Vagina (tissue), 2 donors: ENCODE measurements around the gene ADARB2. TPM values are rescaled to one million over a fixed set of nuclear protein-coding genes. Genes with fewer than 3 reads are reported as not detected.
"Not testable (repeated sequence)": the region's sequence is repeated elsewhere in the genome, so short reads cannot be mapped to it uniquely, and the experiment has no call there.

ENCODE experiments used
- DNase-seq, 2 donors: peaks; one replicate each; pipeline ENCODE4 v3.0.0-alpha.2; 2017; ENCODE audit errors: extremely low spot score in 2 of 2
- H3K27ac ChIP-seq: fragments of 200-600 bp; sonication (generic); one replicate; pipeline ENCODE4 v1.5.1; 2019
- H3K27me3 ChIP-seq: fragments of 200-600 bp; sonication (generic); one replicate; pipeline ENCODE4 v1.5.1; 2019
- H3K36me3 ChIP-seq, 2 donors: fragments of 200-600 bp; sonication (generic); one replicate each; pipeline ENCODE4 v1.5.1; 2017 to 2019
- H3K4me1 ChIP-seq: fragments of 200-600 bp; sonication (generic); one replicate; pipeline ENCODE4 v1.5.1; 2019
- H3K4me3 ChIP-seq, 2 donors: fragments of 200-600 bp; sonication (generic); 1 replicate in 1 of 2; 2 replicates in 1 of 2; pipeline ENCODE4 v1.5.1; 2016 to 2019
- H3K9me3 ChIP-seq: fragments of 200-600 bp; sonication (generic); one replicate; pipeline ENCODE4 v1.5.1; 2019
- CTCF ChIP-seq, 3 experiments: fragments of 450-650 bp in 2 of 3; fragments of 200-600 bp in 1 of 3; sonication (generic) in 1 of 3; IDR thresholded peaks; one replicate each; pipeline ENCODE4 v1.5.1; 2017 to 2019; ENCODE audit warnings: antibody characterized with exemption in 3 of 3, mild to moderate bottlenecking in 2 of 3, moderate library complexity in 2 of 3
- POLR2A ChIP-seq, 2 donors: fragments of 450-650 bp; IDR thresholded peaks; one replicate each; pipeline ENCODE4 v1.6.1; 2017; ENCODE audit warnings: antibody characterized with exemption in 2 of 2, mild to moderate bottlenecking in 2 of 2, moderate library complexity in 2 of 2
- POLR2AphosphoS5 ChIP-seq, 2 donors: sonication (generic); formaldehyde crosslinking; IDR thresholded peaks; one replicate each; pipeline ENCODE4 v1.9.0; 2017; ENCODE audit warnings: antibody characterized with exemption in 2 of 2, mild to moderate bottlenecking in 2 of 2, low read depth in 1 of 2; ENCODE audit not compliant: insufficient read depth in 1 of 2
- intact Hi-C: fragments of 100-400 bp; cut with DNase I; formaldehyde crosslinking; loops from one replicate; pipeline ENCODE4 v1.15.1; 2023
- total RNA-seq: library from RNA; depleted of rRNA; stranded (reverse); fragments of >200 nt; gene quantifications from one replicate; pipeline ENCODE4 v1.2.3, GENCODE V29; 2016

Gene ADARB2
- total RNA-seq, 1 donor from 2014 or later = 3.4 TPM

DNA sequence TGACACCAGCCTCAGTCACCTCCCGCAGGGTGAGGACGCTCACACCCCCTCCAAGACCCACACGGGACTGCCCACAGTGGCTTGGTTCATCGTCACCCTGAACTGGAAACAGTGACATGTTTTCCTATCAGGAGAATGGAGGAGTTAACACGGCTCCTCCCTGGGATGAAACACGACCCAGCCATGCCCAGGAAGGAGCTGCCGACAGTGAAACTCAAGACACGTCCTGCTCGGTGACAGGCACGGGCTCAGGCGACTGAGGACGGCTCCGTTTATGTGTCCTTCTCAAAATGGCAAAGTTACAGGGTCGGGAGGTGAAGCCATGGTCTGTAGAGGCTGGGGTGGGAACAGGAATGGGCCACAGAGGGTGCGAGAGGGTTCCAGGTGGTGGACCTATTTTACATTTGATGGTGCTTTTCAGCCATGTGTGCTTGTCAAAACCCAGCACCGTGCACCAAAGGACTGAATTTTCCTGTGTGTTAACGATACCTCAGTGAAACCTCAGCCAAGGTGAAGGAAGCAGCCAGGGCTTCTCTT lies 272.4 kb downstream of the ADARB2 start:
- H3K36me3 ChIP-seq = no peaks in the 10 kb centered on the region
- TF ChIP-seq POLR2A (IDR thresholded peaks at IDR 0.05) (no peak), CTCF (IDR thresholded peaks at IDR 0.05) (no peak), POLR2AphosphoS5 (IDR thresholded peaks at IDR 0.05; ENCODE audit: insufficient read depth in 1 of 2, low read depth in 1 of 2) (no peak)
- H3K4me1 ChIP-seq = peaks cover 5% of the 10 kb centered on the region
- intact Hi-C loops = no loop called here
- no peak overlapping the region for H3K27ac ChIP-seq
- H3K9me3 ChIP-seq = no peaks in the 10 kb centered on the region
- no peaks in the 10 kb centered on the region for H3K27me3 ChIP-seq
- no peak overlapping the region for H3K4me3 ChIP-seq
- DNase-seq = no peak

DNA sequence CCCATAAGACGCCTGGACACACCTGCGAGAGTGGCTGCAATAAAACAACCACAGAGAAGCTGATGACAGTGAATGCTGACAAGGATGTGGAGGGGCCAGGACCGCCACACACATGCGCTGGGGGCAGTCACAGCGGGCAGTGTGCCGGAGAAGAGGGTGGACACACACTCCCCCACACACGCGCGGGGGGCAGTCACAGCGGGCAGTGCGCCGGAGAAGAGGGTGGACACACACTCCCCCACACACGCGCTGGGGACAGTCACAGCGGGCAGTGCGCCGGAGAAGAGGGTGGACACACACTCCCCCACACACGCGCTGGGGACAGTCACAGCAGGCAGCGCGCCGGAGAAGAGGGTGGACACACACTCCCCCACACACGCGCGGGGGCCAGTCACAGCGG lies 273.4 kb downstream of the ADARB2 start:
- H3K36me3 ChIP-seq, H3K4me1 ChIP-seq, H3K4me3 ChIP-seq, H3K27ac ChIP-seq, H3K9me3 ChIP-seq, DNase-seq, H3K27me3 ChIP-seq, intact Hi-C loops: not testable (repeated sequence)

DNA sequence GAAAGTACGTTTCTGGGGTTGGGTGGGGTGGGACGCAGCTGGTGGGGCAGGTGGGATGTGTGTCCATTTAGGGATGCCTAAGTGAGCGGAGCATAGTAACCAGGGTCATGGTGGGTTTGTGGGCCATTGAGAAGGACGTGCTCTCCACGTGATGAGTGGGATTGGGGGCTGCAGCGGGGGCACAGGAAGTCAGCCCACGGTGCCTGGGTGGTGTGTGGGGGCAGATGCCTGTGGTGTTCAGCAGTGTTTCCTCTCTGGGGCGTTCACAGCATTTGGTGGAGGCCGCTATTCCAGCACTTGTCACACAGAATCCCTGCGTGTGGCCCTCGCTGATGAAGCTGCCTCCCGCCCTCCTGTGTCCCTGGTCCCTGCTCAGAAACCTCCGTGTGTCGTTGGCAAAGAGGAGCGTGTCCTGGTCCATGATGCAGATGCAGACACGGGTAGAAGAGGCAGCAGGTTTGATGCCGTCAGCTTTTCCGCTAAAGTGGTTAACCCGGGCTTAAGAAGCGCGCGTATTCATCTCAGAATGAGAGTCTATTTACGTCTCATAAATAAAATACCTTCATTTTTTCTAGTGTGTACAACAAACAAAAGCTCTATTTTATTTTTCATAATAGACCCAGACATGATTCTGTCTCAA lies 274.2 kb downstream of the ADARB2 start:
- no peaks in the 10 kb centered on the region for H3K9me3 ChIP-seq
- H3K36me3 ChIP-seq = no peaks in the 10 kb centered on the region
- H3K27me3 ChIP-seq = no peaks in the 10 kb centered on the region
- TF ChIP-seq CTCF (IDR thresholded peaks at IDR 0.05) = no peak
- TF ChIP-seq POLR2AphosphoS5 (IDR thresholded peaks at IDR 0.05; ENCODE audit: insufficient read depth in 1 of 2, low read depth in 1 of 2) = no peak
- no peak for TF ChIP-seq POLR2A (IDR thresholded peaks at IDR 0.05)
- intact Hi-C loops = no loop called here
- no peak overlapping the region for H3K27ac ChIP-seq
- no peak overlapping the region for H3K4me3 ChIP-seq
- H3K4me1 ChIP-seq = peaks cover 5% of the 10 kb centered on the region
- DNase-seq = no peak

GRCh38 chr10:1462521-1462920 lies 274.8 kb downstream of the ADARB2 start:
- peaks cover 5% of the 10 kb centered on the region for H3K4me1 ChIP-seq
- no peaks in the 10 kb centered on the region for H3K36me3 ChIP-seq
- H3K4me3 ChIP-seq = no peak overlapping the region
- H3K9me3 ChIP-seq = no peaks in the 10 kb centered on the region
- intact Hi-C loops = no loop called here
- no peak overlapping the region for H3K27ac ChIP-seq
- no peak for DNase-seq
- no peak for TF ChIP-seq POLR2A (IDR thresholded peaks at IDR 0.05)
- TF ChIP-seq CTCF (IDR thresholded peaks at IDR 0.05) = no peak
- TF ChIP-seq POLR2AphosphoS5 (IDR thresholded peaks at IDR 0.05; ENCODE audit: insufficient read depth in 1 of 2, low read depth in 1 of 2) = no peak
- H3K27me3 ChIP-seq = no peaks in the 10 kb centered on the region

DNA sequence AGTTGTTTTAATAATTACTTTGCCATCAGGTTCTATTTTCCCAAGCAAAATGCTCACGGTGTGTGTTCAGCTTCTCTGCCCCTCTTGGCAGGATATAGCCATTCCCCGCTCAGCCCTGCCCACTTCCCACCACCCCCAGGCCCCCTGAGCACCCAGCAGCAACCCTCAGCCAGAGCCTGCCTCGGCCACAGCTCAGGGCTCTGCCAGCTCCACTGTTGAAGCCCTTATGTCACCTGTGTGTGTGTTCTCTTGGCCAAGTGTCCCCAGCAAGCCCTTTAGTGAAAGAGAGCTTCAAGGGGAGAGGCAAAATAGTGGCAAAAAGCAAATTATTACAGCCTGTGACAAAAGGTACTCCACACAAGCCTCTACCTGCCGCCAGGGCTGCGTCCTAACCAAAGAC lies 275.3 kb downstream of the ADARB2 start:
- intact Hi-C loops = no loop called here
- no peak overlapping the region for H3K27ac ChIP-seq
- TF ChIP-seq POLR2AphosphoS5 (IDR thresholded peaks at IDR 0.05; ENCODE audit: insufficient read depth in 1 of 2, low read depth in 1 of 2) (no peak), POLR2A (IDR thresholded peaks at IDR 0.05) (no peak), CTCF (IDR thresholded peaks at IDR 0.05) (no peak)
- no peaks in the 10 kb centered on the region for H3K27me3 ChIP-seq
- no peaks in the 10 kb centered on the region for H3K36me3 ChIP-seq
- no peak for DNase-seq
- no peak overlapping the region for H3K4me3 ChIP-seq
- no peaks in the 10 kb centered on the region for H3K9me3 ChIP-seq
- peaks cover 5% of the 10 kb centered on the region for H3K4me1 ChIP-seq
